Smooth muscle cell (in vitro differentiated cells): ENCODE data around the gene CDCA5. TPM values are rescaled to one million over a fixed set of nuclear protein-coding genes. Genes with fewer than 3 reads are reported as not detected.

Experiments
- DNase-seq: peaks from one replicate; lab custom pipeline; 2025; ENCODE audit not compliant: unreplicated experiment; lab: John Stamatoyannopoulos, UW
- H2AFZ ChIP-seq: fragments of 200-600 bp; sonication (generic); 2 replicates; pipeline ENCODE4 v1.6.0; 2016; ENCODE audit warnings: antibody characterized with exemption, low read depth, mild to moderate bottlenecking
- H3F3A ChIP-seq: fragments of 200-600 bp; sonication (generic); 2 replicates; pipeline ENCODE4 v1.6.0; 2017; ENCODE audit warnings: antibody characterized with exemption, low read depth
- H3K27ac ChIP-seq: fragments of 200-600 bp; sonication (generic); 2 replicates; pipeline ENCODE4 v1.5.1; 2016; ENCODE audit warnings: low read depth, mild to moderate bottlenecking
- H3K27me3 ChIP-seq: fragments of 200-600 bp; sonication (generic); 2 replicates; pipeline ENCODE4 v1.6.1; 2016; ENCODE audit warnings: low read depth, mild to moderate bottlenecking
- H3K36me3 ChIP-seq: fragments of 200-600 bp; sonication (generic); 2 replicates; pipeline ENCODE4 v1.5.1; 2016; ENCODE audit warnings: low read depth
- H3K4me1 ChIP-seq: fragments of 200-600 bp; sonication (generic); 2 replicates; pipeline ENCODE4 v1.5.1; 2016; ENCODE audit warnings: low read depth
- H3K4me2 ChIP-seq: fragments of 200-600 bp; sonication (generic); 2 replicates; pipeline ENCODE4 v1.6.0; 2016; ENCODE audit warnings: mild to moderate bottlenecking
- H3K4me3 ChIP-seq: fragments of 200-600 bp; sonication (generic); 2 replicates; pipeline ENCODE4 v1.5.1; 2016; ENCODE audit warnings: mild to moderate bottlenecking
- H3K79me2 ChIP-seq: fragments of 200-600 bp; sonication (generic); 2 replicates; pipeline ENCODE4 v1.6.0; 2016; ENCODE audit warnings: low read depth, mild to moderate bottlenecking
- H3K9ac ChIP-seq: fragments of 200-600 bp; sonication (generic); 2 replicates; pipeline ENCODE4 v1.6.0; 2016; ENCODE audit warnings: low read depth
- H3K9me3 ChIP-seq: fragments of 200-600 bp; sonication (generic); replicated peaks from 2 replicates; pipeline ENCODE4 v1.5.1; 2016; ENCODE audit warnings: low read depth
- H4K20me1 ChIP-seq: fragments of 200-600 bp; sonication (generic); 2 replicates; pipeline ENCODE4 v1.6.0; 2016; ENCODE audit warnings: low read depth
- WGBS: methylation state at CpG from one replicate; pipeline ENCODE4 v1.1.7; 2016; ENCODE audit warnings: low lambda C conversion rate; 5-methylcytosine and 5-hydroxymethylcytosine counted together
- polyA plus RNA-seq: library from polyadenylated mRNA; unstranded; fragments of >200 nt; fragmentation: Nextera tagmentation; extraction: Ambion mirVana; gene quantifications from 2 replicates; pipeline ENCODE4 v1.2.1, GENCODE V29; 2016
- total RNA-seq: library from RNA; depleted of rRNA; stranded (reverse); fragments of >200 nt; gene quantifications from 2 replicates; pipeline ENCODE4 v1.2.3, GENCODE V29; 2014
- TF ChIP-seq, protein P1 (sequence below): fragments of 200-600 bp; sonication (generic); IDR thresholded peaks from 2 replicates; pipeline ENCODE4 v1.5.1; 2017; ENCODE audit warnings: borderline replicate concordance, mild to moderate bottlenecking, antibody characterized with exemption; ENCODE audit not compliant: insufficient read depth, poor library complexity, severe bottlenecking

CDCA5 gene
- total and polyA plus RNA-seq, 2 experiments from 2014 or later = 8.0 to 11.2 TPM

DNA sequence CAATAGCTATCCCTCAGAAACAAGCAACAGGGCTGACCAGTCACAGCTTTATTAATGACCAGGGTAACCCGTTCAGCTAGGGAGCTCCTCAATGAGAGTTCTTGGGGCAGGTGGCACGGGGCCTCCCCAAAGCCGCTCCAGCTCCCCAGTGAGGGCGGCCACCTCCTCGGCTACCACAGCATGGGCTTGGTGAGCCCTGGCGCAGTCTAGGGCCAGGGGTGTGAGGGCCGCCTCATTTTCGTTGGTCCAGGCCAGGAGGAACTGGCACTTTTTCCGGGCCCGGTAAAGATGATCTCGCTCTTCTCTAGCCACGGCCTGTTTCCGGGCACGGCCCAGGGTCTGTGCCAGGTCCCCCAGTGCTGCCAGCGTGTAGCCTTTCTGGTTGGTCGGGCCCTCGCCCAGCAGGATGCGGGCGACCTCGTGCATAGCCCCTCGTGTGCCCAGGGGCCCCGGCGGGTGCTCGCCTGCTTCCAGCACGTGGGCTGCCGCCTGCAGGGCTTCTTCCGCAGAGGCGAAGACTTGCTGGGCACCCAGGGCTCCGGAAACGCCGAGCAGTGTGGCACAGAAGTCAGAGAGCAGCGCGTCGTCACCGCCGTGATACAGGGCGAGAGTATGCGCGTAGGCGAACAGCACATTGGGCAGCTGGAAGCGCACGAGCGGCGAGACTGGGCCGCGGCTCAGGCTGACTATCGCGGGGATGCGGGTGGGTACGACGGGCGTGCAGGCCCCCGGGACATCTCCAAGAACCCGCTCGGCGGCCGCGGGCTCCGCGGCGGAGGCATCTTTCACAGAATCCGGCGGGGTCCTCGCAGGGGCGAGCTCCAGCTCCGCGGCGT is 32.7 kb upstream of the CDCA5 start:
- H3K4me2 ChIP-seq = peak overlapping the region; percentile 96
- no peaks in the 10 kb centered on the region for H3K36me3 ChIP-seq
- peaks cover 35% of the 10 kb centered on the region for H3K79me2 ChIP-seq
- H3K9me3 ChIP-seq = no peaks in the 10 kb centered on the region
- peak overlapping the region; percentile 98 for H3K27ac ChIP-seq
- H4K20me1 ChIP-seq = no peaks in the 10 kb centered on the region
- H3F3A ChIP-seq = peaks cover 21% of the 10 kb centered on the region
- H2AFZ ChIP-seq = no peak overlapping the region
- H3K4me3 ChIP-seq = peak overlapping the region; percentile 81
- DNase-seq = no peak
- no peaks in the 10 kb centered on the region for H3K27me3 ChIP-seq
- peak overlapping the region; percentile 96 for H3K9ac ChIP-seq
- H3K4me1 ChIP-seq = peaks cover 23% of the 10 kb centered on the region
- WGBS = 28% methylated on average over 67 of the region's 68 CpGs
- TF ChIP-seq, protein P1, sequence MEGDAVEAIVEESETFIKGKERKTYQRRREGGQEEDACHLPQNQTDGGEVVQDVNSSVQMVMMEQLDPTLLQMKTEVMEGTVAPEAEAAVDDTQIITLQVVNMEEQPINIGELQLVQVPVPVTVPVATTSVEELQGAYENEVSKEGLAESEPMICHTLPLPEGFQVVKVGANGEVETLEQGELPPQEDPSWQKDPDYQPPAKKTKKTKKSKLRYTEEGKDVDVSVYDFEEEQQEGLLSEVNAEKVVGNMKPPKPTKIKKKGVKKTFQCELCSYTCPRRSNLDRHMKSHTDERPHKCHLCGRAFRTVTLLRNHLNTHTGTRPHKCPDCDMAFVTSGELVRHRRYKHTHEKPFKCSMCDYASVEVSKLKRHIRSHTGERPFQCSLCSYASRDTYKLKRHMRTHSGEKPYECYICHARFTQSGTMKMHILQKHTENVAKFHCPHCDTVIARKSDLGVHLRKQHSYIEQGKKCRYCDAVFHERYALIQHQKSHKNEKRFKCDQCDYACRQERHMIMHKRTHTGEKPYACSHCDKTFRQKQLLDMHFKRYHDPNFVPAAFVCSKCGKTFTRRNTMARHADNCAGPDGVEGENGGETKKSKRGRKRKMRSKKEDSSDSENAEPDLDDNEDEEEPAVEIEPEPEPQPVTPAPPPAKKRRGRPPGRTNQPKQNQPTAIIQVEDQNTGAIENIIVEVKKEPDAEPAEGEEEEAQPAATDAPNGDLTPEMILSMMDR = no peak

DNA sequence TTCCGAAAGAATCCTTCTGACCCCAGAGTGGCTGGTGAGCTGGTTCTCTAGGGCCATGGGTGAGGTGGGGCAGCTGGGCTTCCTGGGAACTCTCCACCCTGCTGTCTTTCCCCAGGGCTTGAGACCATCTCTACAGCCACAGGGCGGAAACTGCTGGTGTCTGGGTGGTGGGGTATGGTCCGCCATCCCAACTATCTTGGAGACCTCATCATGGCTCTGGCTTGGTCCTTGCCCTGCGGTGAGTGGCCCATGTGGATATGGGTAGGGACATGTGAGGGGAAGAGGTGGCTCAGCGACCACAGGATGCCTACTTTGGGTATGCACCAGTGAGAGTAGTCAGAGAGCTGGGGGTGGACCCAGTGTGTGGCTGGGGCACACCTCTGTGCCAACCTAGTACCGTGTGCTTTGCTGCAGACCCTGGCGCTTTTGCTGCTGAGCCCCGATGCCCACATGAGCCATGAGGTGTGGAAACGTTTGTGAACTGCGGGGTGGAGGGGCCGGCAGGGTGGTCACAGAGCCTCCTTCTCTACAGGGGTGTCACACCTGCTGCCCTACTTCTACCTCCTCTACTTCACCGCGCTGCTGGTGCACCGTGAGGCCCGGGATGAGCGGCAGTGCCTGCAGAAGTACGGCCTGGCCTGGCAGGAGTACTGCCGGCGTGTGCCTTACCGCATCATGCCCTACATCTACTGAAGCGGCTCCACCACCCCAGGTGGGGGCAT is 31.7 kb upstream of the CDCA5 start:
- Histone ChIP-seq H3K27me3 (no peaks in the 10 kb centered on the region), H3F3A (peaks cover 15% of the 10 kb centered on the region), H2AFZ (no peak overlapping the region), H3K4me2 (peak overlapping the region; percentile 96), H3K9me3 (no peaks in the 10 kb centered on the region), H3K27ac (peak overlapping the region; percentile 98), H4K20me1 (peaks cover 4% of the 10 kb centered on the region), H3K4me3 (no peak overlapping the region), H3K9ac (no peak overlapping the region), H3K36me3 (no peaks in the 10 kb centered on the region), H3K79me2 (peaks cover 25% of the 10 kb centered on the region), H3K4me1 (peaks cover 22% of the 10 kb centered on the region)
- no peak for DNase-seq
- TF ChIP-seq, protein P1 = no peak
- WGBS = 97% methylated on average over 21 of the region's 21 CpGs

DNA sequence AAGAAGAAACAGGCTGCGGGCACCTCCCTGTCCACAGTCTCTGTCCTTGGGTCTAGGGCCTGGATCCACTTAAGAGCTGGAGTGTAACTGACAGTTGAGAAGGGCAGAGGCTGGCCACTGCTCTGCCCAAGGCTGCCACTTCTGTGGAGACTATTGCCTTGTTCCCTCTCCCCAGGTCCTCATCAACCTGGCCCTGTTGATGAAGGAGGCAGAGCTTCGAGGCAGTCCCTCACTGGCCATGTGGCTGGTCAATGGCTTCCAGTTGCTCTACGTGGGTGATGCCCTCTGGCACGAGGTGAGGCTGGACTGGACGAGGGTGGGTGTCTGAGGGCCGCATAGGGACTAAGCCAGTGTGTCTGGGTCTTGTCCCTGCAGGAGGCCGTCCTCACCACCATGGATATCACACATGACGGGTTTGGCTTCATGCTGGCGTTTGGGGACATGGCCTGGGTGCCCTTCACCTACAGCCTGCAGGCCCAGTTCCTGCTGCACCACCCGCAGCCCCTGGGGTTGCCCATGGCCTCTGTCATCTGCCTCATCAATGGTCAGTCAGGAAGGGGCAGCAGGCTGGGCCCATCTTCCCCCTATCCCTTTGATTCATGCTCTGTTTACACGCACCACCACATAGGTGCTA is 30.8 kb upstream of the CDCA5 start:
- H3K27me3 ChIP-seq = no peaks in the 10 kb centered on the region
- DNase-seq = no peak
- H2AFZ ChIP-seq = no peak overlapping the region
- H3F3A ChIP-seq = peaks cover 8% of the 10 kb centered on the region
- H4K20me1 ChIP-seq = peaks cover 5% of the 10 kb centered on the region
- no peaks in the 10 kb centered on the region for H3K36me3 ChIP-seq
- peaks cover 16% of the 10 kb centered on the region for H3K79me2 ChIP-seq
- no peak overlapping the region for H3K4me3 ChIP-seq
- H3K9ac ChIP-seq = no peak overlapping the region
- peaks cover 22% of the 10 kb centered on the region for H3K4me1 ChIP-seq
- H3K9me3 ChIP-seq = no peaks in the 10 kb centered on the region
- WGBS = 97% methylated on average over 11 of the region's 11 CpGs
- H3K4me2 ChIP-seq = no peak overlapping the region
- TF ChIP-seq, protein P1 = no peak
- no peak overlapping the region for H3K27ac ChIP-seq
